Subcutaneous abdominal adipose tissue (tissue), 5 donors: ENCODE measurements around the gene MLLT3.
"Not testable (repeated sequence)": the region's sequence is repeated elsewhere in the genome, so short reads cannot be mapped to it uniquely, and the experiment has no call there.

Experiments used
- H3K27ac ChIP-seq: one replicate; pipeline ENCODE4 v1.7.0; 2013; ENCODE audit warnings: low read depth, mild to moderate bottlenecking, inconsistent platforms, low read length, moderate library complexity
- H3K27me3 ChIP-seq, 5 donors: one replicate each; pipeline ENCODE4 v1.7.0; 2013; ENCODE audit warnings: low read length in 5 of 5, inconsistent platforms in 1 of 5; ENCODE audit not compliant: control insufficient read depth in 5 of 5, insufficient read depth in 4 of 5
- H3K36me3 ChIP-seq, 5 donors: one replicate each; pipeline ENCODE4 v1.7.0; 2013; ENCODE audit warnings: low read length in 5 of 5; ENCODE audit not compliant: control insufficient read depth in 5 of 5, insufficient read depth in 5 of 5
- H3K4me1 ChIP-seq, 5 donors: one replicate each; pipeline ENCODE4 v1.7.0; 2013; ENCODE audit warnings: low read length in 5 of 5, mild to moderate bottlenecking in 3 of 5, moderate library complexity in 1 of 5; ENCODE audit not compliant: control insufficient read depth in 5 of 5, insufficient read depth in 5 of 5
- H3K4me3 ChIP-seq, 5 donors: one replicate each; pipeline ENCODE4 v1.7.0; 2013; ENCODE audit warnings: low read length in 5 of 5, low read depth in 1 of 5
- H3K9ac ChIP-seq, 5 donors: one replicate each; pipeline ENCODE4 v1.7.0; 2013; ENCODE audit warnings: low read length in 5 of 5, mild to moderate bottlenecking in 4 of 5, moderate library complexity in 3 of 5
- H3K9me3 ChIP-seq, 5 donors: one replicate each; pipeline ENCODE4 v1.7.0; 2013; ENCODE audit warnings: low read length in 5 of 5; ENCODE audit not compliant: control insufficient read depth in 5 of 5
- donor health status: healthy.
- donor health status: healthy.
- donor health status: healthy.
- donor health status: healthy.
- donor health status: healthy.

Gene MLLT3

DNA sequence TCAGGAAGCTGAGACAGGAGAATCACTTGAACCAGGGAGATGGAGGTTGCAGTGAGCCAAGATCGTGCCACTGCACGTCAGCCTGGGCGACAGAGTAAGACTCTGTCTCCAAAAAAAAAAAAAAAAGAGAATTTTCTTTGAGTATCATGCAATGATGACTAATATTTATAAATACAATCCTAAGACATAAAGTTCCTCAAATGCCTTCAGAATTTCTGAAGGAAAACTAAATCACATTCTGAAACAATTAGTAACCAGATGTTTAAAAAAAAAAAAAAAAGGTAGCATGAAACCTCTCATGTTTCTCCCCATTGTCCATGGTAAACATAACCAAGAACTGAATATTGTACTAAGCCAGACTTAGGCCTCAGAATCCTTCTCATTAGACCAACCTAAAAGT, 23.1 kb downstream of the MLLT3 start:
- no peak overlapping the region for H3K9ac ChIP-seq
- peaks cover 0 to 25% (median 16%) of the 10 kb centered on the region in 5 donors for H3K4me1 ChIP-seq
- no peaks in the 10 kb centered on the region for H3K36me3 ChIP-seq
- H3K27ac ChIP-seq: no peak overlapping the region
- H3K27me3 ChIP-seq: no peaks in the 10 kb centered on the region
- H3K4me3 ChIP-seq: no peak overlapping the region
- no peaks in the 10 kb centered on the region for H3K9me3 ChIP-seq

DNA sequence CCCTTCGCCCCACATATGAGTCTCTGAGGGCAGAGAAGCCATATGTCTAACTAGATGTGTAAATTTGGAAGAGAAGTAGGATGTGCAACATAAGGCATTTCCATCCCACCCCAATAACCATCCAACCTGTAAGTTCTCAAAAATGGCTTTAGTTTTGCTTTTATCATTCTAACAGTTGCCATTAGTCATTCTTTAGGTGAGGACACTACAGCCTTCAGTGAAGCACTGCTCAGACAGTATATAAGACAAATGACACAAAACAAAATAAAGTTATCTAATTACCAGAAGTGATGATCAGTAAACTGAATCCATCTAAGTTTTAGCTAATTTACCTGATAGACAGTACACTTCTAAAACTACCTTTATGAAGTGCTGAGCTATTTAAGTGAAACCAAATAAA, 23.9 kb downstream of the MLLT3 start:
- no peak overlapping the region for H3K9ac ChIP-seq
- no peaks in the 10 kb centered on the region for H3K27me3 ChIP-seq
- no peak overlapping the region for H3K4me3 ChIP-seq
- peaks cover 0 to 22% (median 16%) of the 10 kb centered on the region in 5 donors for H3K4me1 ChIP-seq
- H3K9me3 ChIP-seq: no peaks in the 10 kb centered on the region
- no peak overlapping the region for H3K27ac ChIP-seq
- no peaks in the 10 kb centered on the region for H3K36me3 ChIP-seq

DNA sequence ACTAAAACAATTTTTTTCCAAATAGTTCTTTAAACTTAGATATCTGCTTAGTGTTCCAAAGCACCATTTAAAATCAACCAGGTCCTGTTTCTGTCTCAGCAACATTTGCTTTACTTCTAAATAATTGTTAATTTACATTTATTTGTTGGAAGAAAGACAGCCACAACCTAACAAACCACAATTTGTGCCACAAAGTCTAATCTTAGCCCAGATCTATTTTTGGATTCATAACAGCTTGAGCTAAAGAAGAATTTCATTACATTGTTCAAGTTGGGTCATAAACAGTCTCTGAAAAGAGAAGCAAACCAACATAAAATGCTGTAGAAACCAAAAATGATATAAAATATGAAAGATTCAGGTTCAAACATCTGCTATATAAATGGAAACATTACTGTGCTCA, 24.4 kb downstream of the MLLT3 start:
- H3K27ac ChIP-seq: no peak overlapping the region
- no peak overlapping the region for H3K4me3 ChIP-seq
- no peaks in the 10 kb centered on the region for H3K9me3 ChIP-seq
- H3K36me3 ChIP-seq: no peaks in the 10 kb centered on the region
- no peak overlapping the region for H3K9ac ChIP-seq
- peaks cover 0 to 17% (median 11%) of the 10 kb centered on the region in 5 donors for H3K4me1 ChIP-seq
- H3K27me3 ChIP-seq: no peaks in the 10 kb centered on the region

DNA sequence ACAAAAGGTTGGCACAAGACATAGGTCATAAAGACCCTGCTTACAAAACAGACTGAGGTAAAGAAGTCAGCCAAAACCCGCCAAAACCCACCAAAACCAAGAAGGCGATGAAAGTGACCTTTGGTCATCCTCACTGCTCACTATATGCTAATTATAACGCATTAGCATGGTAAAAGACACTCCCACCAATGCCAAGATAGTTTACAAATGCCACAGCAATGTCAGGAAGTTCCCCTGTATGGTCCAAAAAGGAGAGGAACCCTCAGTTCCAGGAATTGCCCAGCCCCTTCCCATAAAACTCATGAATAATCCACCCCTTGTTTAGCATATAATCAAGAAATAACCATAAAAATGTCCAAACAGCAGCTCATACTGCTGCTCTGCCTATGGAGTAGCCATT, 27.7 kb downstream of the MLLT3 start:
- no peak overlapping the region for H3K9ac ChIP-seq
- no peaks in the 10 kb centered on the region for H3K27me3 ChIP-seq
- no peaks in the 10 kb centered on the region for H3K4me1 ChIP-seq
- no peak overlapping the region for H3K4me3 ChIP-seq
- no peaks in the 10 kb centered on the region for H3K36me3 ChIP-seq
- H3K27ac ChIP-seq: no peak overlapping the region
- no peaks in the 10 kb centered on the region for H3K9me3 ChIP-seq

DNA sequence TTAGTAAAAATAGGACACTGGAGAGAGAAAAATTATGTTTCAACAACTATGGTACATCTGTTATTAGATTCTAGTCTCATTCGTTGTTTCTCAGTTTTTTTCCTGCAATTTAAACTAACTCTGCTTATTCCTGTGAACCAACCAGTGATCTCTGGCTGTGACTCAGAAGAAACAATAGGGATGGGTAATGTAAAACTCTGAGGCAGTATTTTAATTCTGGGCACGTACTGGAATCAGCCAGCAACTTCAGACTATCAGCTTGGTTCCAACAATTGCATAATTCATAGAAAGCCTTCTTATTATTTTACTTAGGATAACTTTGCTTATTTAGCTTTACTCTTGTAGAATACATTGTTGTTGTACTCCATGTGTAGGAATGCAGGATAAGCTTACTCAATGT, 28.8 kb downstream of the MLLT3 start:
- Histone ChIP-seq H3K27ac (no peak overlapping the region), H3K36me3 (no peaks in the 10 kb centered on the region), H3K9ac (no peak overlapping the region), H3K4me3 (no peak overlapping the region), H3K4me1 (no peaks in the 10 kb centered on the region), H3K27me3 (no peaks in the 10 kb centered on the region), H3K9me3 (no peaks in the 10 kb centered on the region)

DNA sequence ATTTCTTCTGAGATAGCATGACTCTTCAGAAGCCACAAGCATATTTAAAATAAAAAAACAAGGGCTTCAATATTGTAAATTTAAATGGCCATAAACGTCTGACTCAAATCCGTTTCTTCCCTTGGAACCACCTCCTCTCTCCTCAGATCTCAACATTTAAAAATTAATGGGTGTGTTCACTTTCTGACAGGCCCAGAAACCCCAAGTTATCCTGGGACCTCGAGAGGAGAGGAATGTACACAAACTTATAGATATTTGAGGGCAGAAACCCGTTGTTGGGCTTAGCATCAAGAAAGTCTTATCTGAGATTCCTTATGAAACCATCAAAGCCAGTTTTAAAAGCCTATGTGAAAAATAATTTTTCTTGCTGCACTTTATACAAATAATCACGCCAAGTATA, 29.2 kb downstream of the MLLT3 start:
- no peaks in the 10 kb centered on the region for H3K9me3 ChIP-seq
- no peaks in the 10 kb centered on the region for H3K27me3 ChIP-seq
- H3K4me3 ChIP-seq: no peak overlapping the region
- no peaks in the 10 kb centered on the region for H3K4me1 ChIP-seq
- no peak overlapping the region for H3K9ac ChIP-seq
- no peak overlapping the region for H3K27ac ChIP-seq
- H3K36me3 ChIP-seq: no peaks in the 10 kb centered on the region

DNA sequence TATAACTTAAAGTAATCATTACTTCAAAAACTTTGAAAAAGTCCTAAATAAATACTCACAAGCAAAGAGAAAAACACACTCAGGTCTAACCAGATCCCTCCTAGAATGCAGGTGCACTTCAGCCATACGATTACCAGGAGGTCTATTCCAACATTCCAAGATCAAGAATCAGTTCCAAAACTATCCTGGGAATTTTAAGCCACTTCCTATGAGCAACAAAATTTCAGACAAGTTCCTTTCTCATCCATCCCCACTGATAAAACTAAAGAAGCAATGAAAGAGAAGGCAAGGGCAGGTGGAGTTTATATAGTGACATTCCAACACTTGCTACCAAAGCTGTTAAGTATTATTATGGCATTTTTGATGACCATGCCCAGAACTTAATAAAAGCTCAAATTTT, 29.6 kb downstream of the MLLT3 start:
- Histone ChIP-seq H3K27ac (no peak overlapping the region), H3K27me3 (no peaks in the 10 kb centered on the region), H3K4me1 (no peaks in the 10 kb centered on the region), H3K9ac (no peak overlapping the region), H3K4me3 (no peak overlapping the region), H3K36me3 (no peaks in the 10 kb centered on the region), H3K9me3 (no peaks in the 10 kb centered on the region)

DNA sequence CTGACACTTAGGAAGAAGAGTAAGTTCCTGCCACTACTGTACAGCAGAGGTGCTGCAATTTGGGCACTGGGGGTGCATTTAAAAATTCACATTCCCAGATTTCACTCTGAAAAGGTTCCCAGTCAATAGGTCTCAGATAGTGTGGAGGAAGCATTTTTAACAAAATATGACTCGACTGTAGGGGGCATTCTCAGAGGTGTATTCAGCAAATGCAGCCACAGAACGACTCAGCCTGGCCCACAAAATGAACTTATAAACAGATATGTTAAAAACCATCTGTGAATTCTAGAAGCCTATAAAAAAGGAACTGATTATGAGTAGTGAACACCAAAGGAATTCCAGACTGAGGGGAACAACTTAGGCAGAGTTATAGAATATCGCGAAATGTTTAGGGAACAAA, 31.1 kb downstream of the MLLT3 start:
- Histone ChIP-seq H3K36me3 (no peaks in the 10 kb centered on the region), H3K4me3 (no peak overlapping the region), H3K27ac (no peak overlapping the region), H3K27me3 (no peaks in the 10 kb centered on the region), H3K9ac (no peak overlapping the region), H3K4me1 (no peaks in the 10 kb centered on the region), H3K9me3 (no peaks in the 10 kb centered on the region)

DNA sequence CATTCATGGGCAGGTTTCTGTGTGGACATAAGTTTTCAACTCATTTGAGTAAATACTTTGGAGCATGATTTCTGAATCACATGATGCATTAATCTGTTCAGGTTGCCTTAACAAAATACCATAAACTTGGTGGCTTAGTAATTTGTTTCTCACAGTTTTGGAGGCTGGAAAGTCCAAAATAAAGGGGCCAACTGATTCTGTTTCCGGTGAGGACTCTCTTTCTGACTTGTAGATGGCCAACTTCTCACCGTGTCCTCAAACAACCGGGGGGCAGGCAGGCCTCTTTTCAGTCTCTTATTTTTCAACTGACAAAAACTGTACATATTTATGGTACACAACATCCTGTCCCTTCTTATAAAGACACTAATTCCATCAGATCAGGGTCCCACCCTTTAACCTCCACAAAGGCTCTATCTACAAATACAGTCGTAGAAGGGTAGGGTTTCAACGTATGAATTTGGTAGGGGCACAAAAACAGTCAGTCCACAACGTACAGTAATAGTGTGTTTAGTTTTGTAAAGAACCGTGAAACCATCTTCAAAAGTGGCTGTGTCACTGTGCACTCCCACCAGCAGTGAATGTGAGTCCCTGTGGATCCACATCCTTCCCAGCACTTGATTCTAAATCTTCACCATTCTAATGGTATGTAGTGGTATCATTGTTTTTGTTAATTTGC, 37.2 kb downstream of the MLLT3 start:
- no peaks in the 10 kb centered on the region for H3K27me3 ChIP-seq
- H3K27ac ChIP-seq: no peak overlapping the region
- no peaks in the 10 kb centered on the region for H3K36me3 ChIP-seq
- no peaks in the 10 kb centered on the region for H3K9me3 ChIP-seq
- H3K9ac ChIP-seq: no peak overlapping the region
- H3K4me3 ChIP-seq: no peak overlapping the region
- H3K4me1 ChIP-seq: no peaks in the 10 kb centered on the region

DNA sequence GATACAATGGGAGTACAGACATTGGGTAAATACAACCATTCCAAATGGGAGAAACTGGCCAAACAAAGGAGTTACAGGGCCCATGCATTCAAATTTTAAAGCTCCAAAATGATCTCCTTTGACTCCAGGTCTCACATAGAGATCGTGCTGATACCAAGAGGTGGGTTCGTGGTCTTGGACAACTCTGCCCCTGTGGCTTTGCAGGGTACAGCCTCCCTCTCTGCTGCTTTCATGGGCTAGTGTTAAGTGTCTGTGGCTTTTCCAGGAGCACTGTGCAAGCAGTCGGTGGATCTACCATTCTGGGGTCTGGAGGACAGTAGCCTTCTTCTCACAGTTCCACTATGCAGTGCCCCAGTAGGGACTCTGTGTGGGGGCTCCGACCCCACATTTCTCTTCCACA, 39.2 kb downstream of the MLLT3 start:
- not testable (repeated sequence) for H3K4me3 ChIP-seq, H3K9ac ChIP-seq, H3K27me3 ChIP-seq, H3K4me1 ChIP-seq, H3K27ac ChIP-seq, H3K36me3 ChIP-seq, H3K9me3 ChIP-seq

DNA sequence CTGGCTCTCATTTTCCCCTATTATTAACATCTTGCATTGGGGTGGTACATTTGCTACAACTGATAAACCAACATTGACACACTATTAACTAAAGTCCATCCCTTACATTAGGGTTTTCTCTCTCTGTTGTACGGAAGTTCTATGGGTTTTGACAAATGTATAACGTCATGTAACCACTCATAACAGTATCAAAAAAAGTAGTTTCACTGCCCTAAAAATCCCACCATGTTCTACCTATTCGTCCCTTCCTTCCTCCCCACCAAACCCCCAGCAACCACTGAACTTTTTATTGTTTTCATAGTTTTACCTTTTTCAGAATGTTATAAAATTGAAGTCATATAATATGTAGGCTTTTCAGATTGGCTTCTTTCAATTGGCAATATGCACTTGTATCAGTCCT, 40.1 kb downstream of the MLLT3 start:
- no peaks in the 10 kb centered on the region for H3K27me3 ChIP-seq
- no peak overlapping the region for H3K4me3 ChIP-seq
- H3K9me3 ChIP-seq: no peaks in the 10 kb centered on the region

More for the DNA sequence above, 40.1 kb downstream of the MLLT3 start:
- H3K27ac ChIP-seq: no peak overlapping the region
- no peaks in the 10 kb centered on the region for H3K36me3 ChIP-seq
- H3K4me1 ChIP-seq: peaks cover 0 to 2% (median 0%) of the 10 kb centered on the region in 5 donors
- no peak overlapping the region for H3K9ac ChIP-seq
